GM23338 (cell line): ENCODE measurements around the gene BCL7C.

Experiments
- EZH2 ChIP-seq: fragments of 200-600 bp; sonication (generic); IDR thresholded peaks from one replicate; pipeline ENCODE4 v1.8.0; 2017; ENCODE audit warnings: antibody characterized with exemption, mild to moderate bottlenecking, low read depth; ENCODE audit not compliant: unreplicated experiment
- EZH2phosphoT487 ChIP-seq: fragments of 200-600 bp; sonication (generic); IDR thresholded peaks from one replicate; pipeline ENCODE4 v1.8.1; 2018; ENCODE audit warnings: antibody characterized with exemption; ENCODE audit not compliant: unreplicated experiment
- TF ChIP-seq, protein P1 (sequence below), 2 experiments: fragments of 200-600 bp in 1 of 2; sonication (generic) in 1 of 2; conservative IDR thresholded peaks; 2 replicates each; pipeline versions ENCODE4 v1.5.1 to v1.6.1; 2016 to 2017; ENCODE audit warnings: antibody characterized with exemption in 2 of 2, low read depth in 2 of 2, mild to moderate bottlenecking in 2 of 2, moderate library complexity in 1 of 2

GRCh38 chr16:30924913-30925631 lies 31.2 kb upstream of the BCL7C start:
- TF ChIP-seq, protein P1, sequence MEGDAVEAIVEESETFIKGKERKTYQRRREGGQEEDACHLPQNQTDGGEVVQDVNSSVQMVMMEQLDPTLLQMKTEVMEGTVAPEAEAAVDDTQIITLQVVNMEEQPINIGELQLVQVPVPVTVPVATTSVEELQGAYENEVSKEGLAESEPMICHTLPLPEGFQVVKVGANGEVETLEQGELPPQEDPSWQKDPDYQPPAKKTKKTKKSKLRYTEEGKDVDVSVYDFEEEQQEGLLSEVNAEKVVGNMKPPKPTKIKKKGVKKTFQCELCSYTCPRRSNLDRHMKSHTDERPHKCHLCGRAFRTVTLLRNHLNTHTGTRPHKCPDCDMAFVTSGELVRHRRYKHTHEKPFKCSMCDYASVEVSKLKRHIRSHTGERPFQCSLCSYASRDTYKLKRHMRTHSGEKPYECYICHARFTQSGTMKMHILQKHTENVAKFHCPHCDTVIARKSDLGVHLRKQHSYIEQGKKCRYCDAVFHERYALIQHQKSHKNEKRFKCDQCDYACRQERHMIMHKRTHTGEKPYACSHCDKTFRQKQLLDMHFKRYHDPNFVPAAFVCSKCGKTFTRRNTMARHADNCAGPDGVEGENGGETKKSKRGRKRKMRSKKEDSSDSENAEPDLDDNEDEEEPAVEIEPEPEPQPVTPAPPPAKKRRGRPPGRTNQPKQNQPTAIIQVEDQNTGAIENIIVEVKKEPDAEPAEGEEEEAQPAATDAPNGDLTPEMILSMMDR (conservative IDR thresholded peaks at IDR 0.05; ENCODE audit: low read depth in 2 of 2): no peak
- TF ChIP-seq EZH2phosphoT487 (no peak), EZH2 (no peak)
